GM18907 (cell line): ENCODE data around the gene PKD1L1.

Experiments
- ATAC-seq: cut with Tn5 transposase; IDR thresholded peaks from one replicate; pipeline ENCODE4 v1.9.1; 2021; ENCODE audit warnings: mild to moderate bottlenecking, moderate library complexity; ENCODE audit not compliant: unreplicated experiment

Gene PKD1L1

GRCh38 chr7:47741984-47742383 lies 206.3 kb downstream of the PKD1L1 start:
- ATAC-seq = no peak

- no peak for ATAC-seq
Measured at GRCh38 chr7:47739891-47740290, 208.4 kb downstream of the PKD1L1 start.

- no peak for ATAC-seq
Measured at GRCh38 chr7:47739301-47739875, 208.9 kb downstream of the PKD1L1 start.

- no peak for ATAC-seq
Measured at GRCh38 chr7:47738563-47739166, 209.6 kb downstream of the PKD1L1 start.

- no peak for ATAC-seq
Measured at GRCh38 chr7:47737601-47738000, 210.7 kb downstream of the PKD1L1 start.

GRCh38 chr7:47735431-47736345 lies 212.6 kb downstream of the PKD1L1 start:
- ATAC-seq = no peak

GRCh38 chr7:47734949-47735291 lies 213.3 kb downstream of the PKD1L1 start:
- ATAC-seq = no peak

GRCh38 chr7:47734287-47734948 lies 213.8 kb downstream of the PKD1L1 start:
- no peak for ATAC-seq

GRCh38 chr7:47730142-47730541 lies 218.1 kb downstream of the PKD1L1 start:
- ATAC-seq = no peak

GRCh38 chr7:47726047-47726726 lies 222.1 kb downstream of the PKD1L1 start:
- no peak for ATAC-seq

GRCh38 chr7:47725031-47725780 lies 223.1 kb downstream of the PKD1L1 start:
- ATAC-seq = no peak
